HEK293T (cell line): Measurements from ENCODE around the gene SPAG16.

Experiments used
- BHLHE40 ChIP-seq: fragments of 450-650 bp; IDR thresholded peaks from 2 replicates; pipeline ENCODE4 v1.6.1; 2016; ENCODE audit warnings: mild to moderate bottlenecking, moderate library complexity, borderline replicate concordance
- L3MBTL2 ChIP-seq: fragments of 450-650 bp; conservative IDR thresholded peaks from 2 replicates; pipeline ENCODE4 v1.6.1; 2016; ENCODE audit warnings: mild to moderate bottlenecking
- NFRKB ChIP-seq: fragments of 450-650 bp; IDR thresholded peaks from 2 replicates; pipeline ENCODE4 v1.6.1; 2016; ENCODE audit warnings: mild to moderate bottlenecking, moderate library complexity

DNA sequence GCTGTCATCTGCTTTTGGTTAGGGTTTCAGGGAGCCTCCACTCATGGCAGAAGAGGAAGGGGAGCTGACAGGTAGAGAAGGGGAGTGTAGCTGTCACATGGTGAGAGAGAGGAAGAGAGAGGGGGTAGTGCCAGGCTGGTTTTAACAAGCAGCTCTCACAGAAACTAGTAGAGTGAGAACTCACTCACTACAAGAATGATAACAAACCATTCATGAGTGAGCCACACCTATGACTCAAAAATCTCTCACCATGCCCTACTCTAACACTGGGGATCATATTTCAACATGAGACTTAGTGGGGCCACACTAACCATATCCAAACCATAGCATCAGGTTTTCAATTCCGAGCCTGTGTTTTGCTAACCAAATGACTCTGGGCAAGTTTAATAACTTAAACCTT lies 851.7 kb downstream of the SPAG16 start:
- no peak for TF ChIP-seq L3MBTL2
- TF ChIP-seq BHLHE40, result no peak
- TF ChIP-seq NFRKB, result no peak
